Gastroesophageal sphincter (tissue), 3 donors: Measurements from ENCODE around the gene RMP24.

Experiments used
- CTCF ChIP-seq, 4 experiments: fragments of 200-600 bp in 2 of 4; fragments of 450-650 bp in 2 of 4; sonication (generic) in 1 of 4; IDR thresholded peaks; one replicate each; pipeline ENCODE4 v1.5.1; 2017 to 2019; ENCODE audit warnings: antibody characterized with exemption in 4 of 4, mild to moderate bottlenecking in 2 of 4, moderate library complexity in 2 of 4
- EP300 ChIP-seq: sonication (generic); formaldehyde crosslinking; IDR thresholded peaks from one replicate; pipeline ENCODE4 v1.6.1; 2017; ENCODE audit warnings: antibody characterized with exemption, mild to moderate bottlenecking

- TF ChIP-seq CTCF (IDR thresholded peaks at IDR 0.05) = no peak
- no peak for TF ChIP-seq EP300
Measured at GRCh38 chr18:35926884-35927283, 45.6 kb upstream of the RMP24 start.
